ENCODE measurements around the gene SCMH1. TPM values are rescaled to one million over a fixed set of nuclear protein-coding genes. Genes with fewer than 3 reads are reported as not detected.

Gene SCMH1
- total RNA-seq, 1 donor from 2014 or later, result 18.4 TPM

- no peak for FAIRE-seq
- Histone ChIP-seq H3K9ac (ENCODE audit: low read length) (no peak overlapping the region), H4K20me1 (ENCODE audit: insufficient read depth, low read length) (peaks cover 25% of the 10 kb centered on the region), H2AFZ (ENCODE audit: low read depth, low read length) (no peak overlapping the region), H3K27ac (ENCODE audit: low read depth, low read length) (no peak overlapping the region), H3K9me3 (ENCODE audit: insufficient read depth, low read depth, low read length) (no peaks in the 10 kb centered on the region), H3K79me2 (ENCODE audit: insufficient read depth, low read length) (no peaks in the 10 kb centered on the region), H3K4me1 (ENCODE audit: insufficient read depth, low read length) (no peaks in the 10 kb centered on the region), H3K4me3 (ENCODE audit: insufficient read depth, low read depth, low read length) (no peak overlapping the region), H3K36me3 (ENCODE audit: insufficient read depth, low read length) (peaks cover 2% of the 10 kb centered on the region), H3K4me2 (ENCODE audit: low read length) (no peak overlapping the region), H3K27me3 (ENCODE audit: insufficient read depth, low read length) (no peaks in the 10 kb centered on the region)
- TF ChIP-seq CTCF (IDR thresholded peaks at IDR 0.05; ENCODE audit: insufficient read depth, low read depth, low read length) (no peak), EZH2 (IDR thresholded peaks at IDR 0.05; ENCODE audit: insufficient read depth, low read length) (no peak)
- H3K9me3 Mint-ChIP-seq (ENCODE audit: unreplicated experiment), result no peaks in the 10 kb centered on the region
- H3K4me3 Mint-ChIP-seq (ENCODE audit: unreplicated experiment), result no peak overlapping the region
- no peaks in the 10 kb centered on the region for H3K27me3 Mint-ChIP-seq (ENCODE audit: low read depth, unreplicated experiment)
- no peak overlapping the region for H3K27ac Mint-ChIP-seq (ENCODE audit: unreplicated experiment)
- H3K4me1 Mint-ChIP-seq (ENCODE audit: low read depth, unreplicated experiment), result peaks cover 2% of the 10 kb centered on the region
- peaks cover 9% of the 10 kb centered on the region for H3K36me3 Mint-ChIP-seq (ENCODE audit: low read depth, unreplicated experiment)
- DNase-seq (ENCODE audit: low read depth), result no peak
Observed at GRCh38 chr1:41019353-41019745, 222.8 kb downstream of the SCMH1 start.

- Mint-ChIP-seq H3K36me3 (ENCODE audit: low read depth, unreplicated experiment) (peaks cover 14% of the 10 kb centered on the region), H3K27ac (ENCODE audit: unreplicated experiment) (no peak overlapping the region), H3K4me1 (ENCODE audit: low read depth, unreplicated experiment) (peaks cover 3% of the 10 kb centered on the region), H3K9me3 (ENCODE audit: unreplicated experiment) (no peaks in the 10 kb centered on the region), H3K27me3 (ENCODE audit: low read depth, unreplicated experiment) (no peaks in the 10 kb centered on the region), H3K4me3 (ENCODE audit: unreplicated experiment) (no peak overlapping the region)
- no peak for TF ChIP-seq CTCF (IDR thresholded peaks at IDR 0.05; ENCODE audit: insufficient read depth, low read depth, low read length)
- TF ChIP-seq EZH2 (IDR thresholded peaks at IDR 0.05; ENCODE audit: insufficient read depth, low read length), result no peak
- H3K79me2 ChIP-seq (ENCODE audit: insufficient read depth, low read length), result no peaks in the 10 kb centered on the region
- H3K4me3 ChIP-seq (ENCODE audit: insufficient read depth, low read depth, low read length), result no peak overlapping the region
- DNase-seq (ENCODE audit: low read depth) (no peak), FAIRE-seq (no peak)
- H3K9ac ChIP-seq (ENCODE audit: low read length), result no peak overlapping the region
- no peaks in the 10 kb centered on the region for H3K4me1 ChIP-seq (ENCODE audit: insufficient read depth, low read length)
- H3K27ac ChIP-seq (ENCODE audit: low read depth, low read length), result no peak overlapping the region
- no peaks in the 10 kb centered on the region for H3K9me3 ChIP-seq (ENCODE audit: insufficient read depth, low read depth, low read length)
- no peak overlapping the region for H2AFZ ChIP-seq (ENCODE audit: low read depth, low read length)
- peaks cover 9% of the 10 kb centered on the region for H3K36me3 ChIP-seq (ENCODE audit: insufficient read depth, low read length)
- no peak overlapping the region for H3K4me2 ChIP-seq (ENCODE audit: low read length)
- H4K20me1 ChIP-seq (ENCODE audit: insufficient read depth, low read length), result peaks cover 34% of the 10 kb centered on the region
- H3K27me3 ChIP-seq (ENCODE audit: insufficient read depth, low read length), result no peaks in the 10 kb centered on the region
Observed at GRCh38 chr1:41018018-41018410, 224.1 kb downstream of the SCMH1 start.

GRCh38 chr1:41017141-41018017, 224.7 kb downstream of the SCMH1 start:
- no peaks in the 10 kb centered on the region for H3K27me3 Mint-ChIP-seq (ENCODE audit: low read depth, unreplicated experiment)
- H3K4me1 Mint-ChIP-seq (ENCODE audit: low read depth, unreplicated experiment), result peaks cover 3% of the 10 kb centered on the region
- no peak for TF ChIP-seq EZH2 (IDR thresholded peaks at IDR 0.05; ENCODE audit: insufficient read depth, low read length)
- no peak for TF ChIP-seq CTCF (IDR thresholded peaks at IDR 0.05; ENCODE audit: insufficient read depth, low read depth, low read length)
- Histone ChIP-seq H3K4me3 (ENCODE audit: insufficient read depth, low read depth, low read length) (no peak overlapping the region), H3K36me3 (ENCODE audit: insufficient read depth, low read length) (peaks cover 14% of the 10 kb centered on the region), H4K20me1 (ENCODE audit: insufficient read depth, low read length) (peaks cover 35% of the 10 kb centered on the region), H3K27me3 (ENCODE audit: insufficient read depth, low read length) (no peaks in the 10 kb centered on the region), H3K4me2 (ENCODE audit: low read length) (no peak overlapping the region), H3K4me1 (ENCODE audit: insufficient read depth, low read length) (no peaks in the 10 kb centered on the region), H3K9me3 (ENCODE audit: insufficient read depth, low read depth, low read length) (no peaks in the 10 kb centered on the region), H3K9ac (ENCODE audit: low read length) (no peak overlapping the region), H3K27ac (ENCODE audit: low read depth, low read length) (no peak overlapping the region), H2AFZ (ENCODE audit: low read depth, low read length) (no peak overlapping the region), H3K79me2 (ENCODE audit: insufficient read depth, low read length) (no peaks in the 10 kb centered on the region)
- DNase-seq (ENCODE audit: low read depth) (no peak), FAIRE-seq (no peak)
- H3K36me3 Mint-ChIP-seq (ENCODE audit: low read depth, unreplicated experiment), result peaks cover 19% of the 10 kb centered on the region
- H3K4me3 Mint-ChIP-seq (ENCODE audit: unreplicated experiment), result no peak overlapping the region
- no peaks in the 10 kb centered on the region for H3K9me3 Mint-ChIP-seq (ENCODE audit: unreplicated experiment)
- no peak overlapping the region for H3K27ac Mint-ChIP-seq (ENCODE audit: unreplicated experiment)
